Tibial nerve (tissue), 3 donors: ENCODE results near the gene SH3BP1.
A peak's percentile ranks its signal among the peaks of the same experiment; 100 is the strongest.

Experiments used
- CTCF ChIP-seq, 5 experiments: fragments of 200-600 bp in 3 of 5; fragments of 450-650 bp in 2 of 5; sonication (generic) in 3 of 5; IDR thresholded peaks; one replicate each; pipeline ENCODE4 v1.5.1; 2016 to 2019; ENCODE audit warnings: antibody characterized with exemption in 5 of 5, mild to moderate bottlenecking in 3 of 5, moderate library complexity in 2 of 5
- POLR2A ChIP-seq, 2 donors: fragments of 450-650 bp; IDR thresholded peaks; one replicate each; pipeline ENCODE4 v1.6.1; 2017; ENCODE audit warnings: antibody characterized with exemption in 2 of 2, mild to moderate bottlenecking in 2 of 2, moderate library complexity in 2 of 2

- TF ChIP-seq POLR2A (IDR thresholded peaks at IDR 0.05) (no peak), CTCF (IDR thresholded peaks at IDR 0.05) (peak in 4 of 5 experiments; percentile 42 to 58 (median 44))
These were observed 57.4 kb downstream of the SH3BP1 start, which contains the start of gene TRIOBP for GRCh38 chr22:37696657-37697537.
